ENCODE results near the gene MYO9B. TPM values are rescaled to one million over a fixed set of nuclear protein-coding genes. Genes with fewer than 3 reads are reported as not detected.
"Not testable (repeated sequence)": the region's sequence is repeated elsewhere in the genome, so short reads cannot be mapped to it uniquely, and the experiment has no call there.

Gene MYO9B
- total and polyA plus RNA-seq, 9 donors = 18.0 to 55.5 (median 39.7) TPM

DNA sequence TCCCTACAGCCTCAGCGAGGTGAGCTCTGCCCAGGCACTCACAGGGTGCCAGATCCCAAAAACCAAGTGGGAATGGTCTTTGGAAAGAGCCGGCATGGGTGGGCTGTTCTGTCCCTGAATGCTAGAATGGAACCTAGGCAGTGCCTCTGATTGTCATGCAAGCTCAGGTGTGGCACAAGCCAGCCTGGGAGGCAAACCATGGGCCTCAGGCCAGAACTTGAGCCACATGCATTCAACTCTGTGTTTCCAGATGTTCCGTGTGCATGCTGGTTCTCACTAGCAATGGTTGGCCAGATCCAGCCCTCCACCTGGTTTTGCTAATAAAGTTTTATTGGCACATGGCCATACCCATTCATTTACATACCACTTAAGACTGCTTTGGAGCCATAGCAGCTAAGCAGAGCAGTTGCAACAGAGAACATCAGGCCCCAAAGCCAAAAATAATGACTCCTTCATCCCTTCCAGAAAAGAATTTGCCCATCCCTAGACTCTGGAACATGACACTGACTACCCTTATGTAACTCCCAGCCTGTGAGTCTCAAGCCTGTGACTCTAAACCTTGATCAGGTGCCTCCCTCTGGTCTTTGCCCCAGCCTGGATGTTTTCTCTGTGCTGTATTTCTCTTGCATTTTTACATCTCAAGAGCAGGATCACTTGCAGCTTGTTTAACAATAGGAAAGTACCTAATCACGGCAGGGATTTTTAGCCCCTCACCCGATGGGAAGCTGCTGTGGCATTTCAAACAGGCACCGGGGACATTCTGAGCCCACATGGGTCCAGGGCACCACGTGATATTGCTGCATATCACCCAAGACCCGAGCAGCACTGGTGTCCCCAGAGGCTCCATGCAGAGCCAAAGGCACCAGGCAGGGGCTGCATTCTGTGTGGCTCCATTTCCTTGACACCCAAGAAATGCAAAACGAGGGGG lies 84.2 kb downstream of the MYO9B start:
- no peaks in the 10 kb centered on the region for H3K27me3 ChIP-seq (ENCODE audit: control insufficient read depth, insufficient read depth, low read length)
- no peak overlapping the region for H3K27ac ChIP-seq (ENCODE audit: low read length)
- no peaks in the 10 kb centered on the region for H3K4me1 ChIP-seq (ENCODE audit: control insufficient read depth, insufficient read depth, low read length)
- H3K36me3 ChIP-seq (ENCODE audit: control insufficient read depth, insufficient read depth, low read length) = peaks cover 79% of the 10 kb centered on the region
- H3K4me3 ChIP-seq (ENCODE audit: low read length) = no peak overlapping the region
- no peaks in the 10 kb centered on the region for H3K9me3 ChIP-seq (replicated peaks; ENCODE audit: control insufficient read depth, low read depth, low read length)
- 57% methylated on average over 8 of the region's 9 CpGs for WGBS (ENCODE audit: insufficient coverage)
- no peak for DNase-seq

DNA sequence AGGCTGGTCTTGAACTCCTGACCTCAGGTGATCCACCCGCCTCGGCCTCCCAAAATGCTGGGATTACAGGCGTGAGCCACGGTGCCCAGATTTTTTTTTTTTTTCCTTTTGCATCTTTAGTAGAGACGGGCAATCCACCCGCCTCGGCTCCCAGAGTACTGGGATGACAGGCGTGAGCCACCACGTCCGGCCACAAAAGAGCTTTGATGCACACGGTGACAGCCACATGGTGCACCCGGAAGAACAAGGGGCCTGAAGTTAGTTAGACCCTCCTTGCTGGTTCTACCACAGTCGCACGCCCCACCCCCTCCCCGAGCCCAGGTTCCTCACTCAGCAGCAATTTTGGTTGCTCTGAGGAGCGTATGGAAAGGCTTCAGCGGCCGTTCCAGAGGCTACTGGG lies 85.3 kb downstream of the MYO9B start:
- H3K36me3 ChIP-seq (ENCODE audit: control insufficient read depth, insufficient read depth, low read length) = peaks cover 78% of the 10 kb centered on the region

GRCh38 chr19:17162131-17162530 lies 86.6 kb downstream of the MYO9B start:
- H3K9me3 ChIP-seq (replicated peaks; ENCODE audit: control insufficient read depth, low read depth, low read length); H3K27ac ChIP-seq (ENCODE audit: low read length); H3K4me1 ChIP-seq (ENCODE audit: control insufficient read depth, insufficient read depth, low read length); H3K27me3 ChIP-seq (ENCODE audit: control insufficient read depth, insufficient read depth, low read length); H3K4me3 ChIP-seq (ENCODE audit: low read length); DNase-seq: not testable (repeated sequence)
- H3K36me3 ChIP-seq (ENCODE audit: control insufficient read depth, insufficient read depth, low read length) = peaks cover 69% of the 10 kb centered on the region
- 95% methylated on average over 13 of the region's 14 CpGs for WGBS (ENCODE audit: insufficient coverage)

More for the DNA sequence above, 85.3 kb downstream of the MYO9B start:
- no peaks in the 10 kb centered on the region for H3K27me3 ChIP-seq (ENCODE audit: control insufficient read depth, insufficient read depth, low read length)
- no peak overlapping the region for H3K4me3 ChIP-seq (ENCODE audit: low read length)
- H3K27ac ChIP-seq (ENCODE audit: low read length) = no peak overlapping the region
- no peaks in the 10 kb centered on the region for H3K9me3 ChIP-seq (replicated peaks; ENCODE audit: control insufficient read depth, low read depth, low read length)
- H3K4me1 ChIP-seq (ENCODE audit: control insufficient read depth, insufficient read depth, low read length) = no peaks in the 10 kb centered on the region
- WGBS (ENCODE audit: insufficient coverage) = 93% methylated on average over 14 of the region's 18 CpGs
- DNase-seq = no peak

DNA sequence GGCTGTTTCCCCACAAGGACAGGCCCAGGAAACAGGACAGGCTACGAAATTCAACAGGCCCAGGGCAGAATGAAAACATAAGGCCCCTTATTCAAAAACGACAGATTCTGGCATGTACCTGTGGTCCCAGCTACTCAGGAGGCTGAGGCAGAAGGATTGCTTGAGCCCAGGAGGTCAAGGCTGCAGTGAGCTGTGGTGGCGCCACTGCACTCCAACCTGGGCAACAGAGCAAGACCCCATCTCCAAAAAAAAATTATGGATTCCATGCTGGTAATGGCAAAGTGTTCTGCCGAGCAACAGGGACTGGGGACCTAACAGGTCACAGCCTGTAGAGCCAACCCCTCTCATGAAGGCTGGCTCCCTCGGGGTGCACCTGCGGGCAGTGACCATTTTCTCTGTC lies 87.0 kb downstream of the MYO9B start:
- Histone ChIP-seq H3K27ac (ENCODE audit: low read length) (no peak overlapping the region), H3K4me1 (ENCODE audit: control insufficient read depth, insufficient read depth, low read length) (no peaks in the 10 kb centered on the region), H3K36me3 (ENCODE audit: control insufficient read depth, insufficient read depth, low read length) (peaks cover 66% of the 10 kb centered on the region), H3K27me3 (ENCODE audit: control insufficient read depth, insufficient read depth, low read length) (no peaks in the 10 kb centered on the region), H3K4me3 (ENCODE audit: low read length) (no peak overlapping the region), H3K9me3 (replicated peaks; ENCODE audit: control insufficient read depth, low read depth, low read length) (no peaks in the 10 kb centered on the region)
- DNase-seq = no peak
- 79% methylated on average over 4 of the region's 6 CpGs for WGBS (ENCODE audit: insufficient coverage)

DNA sequence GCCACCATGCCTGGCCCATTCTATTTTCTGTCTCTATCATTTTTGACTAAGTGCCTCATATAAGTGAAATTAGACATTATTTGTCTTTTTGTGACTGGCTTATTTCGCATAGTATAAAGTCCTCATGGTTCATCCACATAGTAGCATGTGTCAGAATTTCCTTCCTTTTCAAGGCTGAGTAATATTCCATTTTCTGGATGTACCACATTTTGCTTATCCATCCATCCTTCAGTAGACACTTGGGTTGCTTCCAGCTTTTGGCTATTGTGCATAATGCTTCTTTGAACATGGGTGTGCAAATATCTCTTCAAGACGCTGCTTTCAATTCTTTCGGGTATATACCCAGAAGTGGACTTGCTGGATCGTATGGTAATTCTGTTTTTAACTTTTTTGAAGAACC lies 88.1 kb downstream of the MYO9B start:
- H3K27ac ChIP-seq (ENCODE audit: low read length) = no peak overlapping the region
- no CpG with 5 or more reads among the region's 4 CpGs for WGBS (ENCODE audit: insufficient coverage)

DNA sequence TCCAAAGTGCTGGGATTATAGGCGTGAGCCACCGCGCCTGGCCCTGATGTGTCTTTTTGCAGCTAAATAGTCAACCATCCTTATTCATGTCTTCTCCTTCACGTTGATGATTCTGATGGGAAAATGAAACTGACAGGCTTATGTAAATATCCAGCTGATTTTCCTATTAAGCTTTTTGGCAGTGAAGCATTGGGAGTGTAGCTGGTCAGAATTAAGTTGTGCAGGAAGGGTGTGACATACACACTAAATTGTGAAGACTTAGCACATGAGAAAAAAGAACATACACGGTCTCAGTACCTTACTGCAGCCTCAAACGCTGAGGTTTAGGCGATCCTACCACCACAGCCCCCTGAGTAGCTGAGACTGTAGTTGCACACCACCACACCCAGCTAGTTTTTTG lies 89.1 kb downstream of the MYO9B start:
- Histone ChIP-seq H3K36me3 (ENCODE audit: control insufficient read depth, insufficient read depth, low read length) (peaks cover 68% of the 10 kb centered on the region), H3K27ac (ENCODE audit: low read length) (no peak overlapping the region), H3K9me3 (replicated peaks; ENCODE audit: control insufficient read depth, low read depth, low read length) (no peaks in the 10 kb centered on the region), H3K4me3 (ENCODE audit: low read length) (no peak overlapping the region), H3K4me1 (ENCODE audit: control insufficient read depth, insufficient read depth, low read length) (no peaks in the 10 kb centered on the region), H3K27me3 (ENCODE audit: control insufficient read depth, insufficient read depth, low read length) (no peaks in the 10 kb centered on the region)
- no peak for DNase-seq
- WGBS (ENCODE audit: insufficient coverage) = no CpG with 5 or more reads among the region's 7 CpGs

More for the DNA sequence above, 88.1 kb downstream of the MYO9B start:
- H3K27me3 ChIP-seq (ENCODE audit: control insufficient read depth, insufficient read depth, low read length) = no peaks in the 10 kb centered on the region
- no peak for DNase-seq
- peaks cover 67% of the 10 kb centered on the region for H3K36me3 ChIP-seq (ENCODE audit: control insufficient read depth, insufficient read depth, low read length)
- H3K4me1 ChIP-seq (ENCODE audit: control insufficient read depth, insufficient read depth, low read length) = no peaks in the 10 kb centered on the region
- no peaks in the 10 kb centered on the region for H3K9me3 ChIP-seq (replicated peaks; ENCODE audit: control insufficient read depth, low read depth, low read length)
- H3K4me3 ChIP-seq (ENCODE audit: low read length) = no peak overlapping the region

DNA sequence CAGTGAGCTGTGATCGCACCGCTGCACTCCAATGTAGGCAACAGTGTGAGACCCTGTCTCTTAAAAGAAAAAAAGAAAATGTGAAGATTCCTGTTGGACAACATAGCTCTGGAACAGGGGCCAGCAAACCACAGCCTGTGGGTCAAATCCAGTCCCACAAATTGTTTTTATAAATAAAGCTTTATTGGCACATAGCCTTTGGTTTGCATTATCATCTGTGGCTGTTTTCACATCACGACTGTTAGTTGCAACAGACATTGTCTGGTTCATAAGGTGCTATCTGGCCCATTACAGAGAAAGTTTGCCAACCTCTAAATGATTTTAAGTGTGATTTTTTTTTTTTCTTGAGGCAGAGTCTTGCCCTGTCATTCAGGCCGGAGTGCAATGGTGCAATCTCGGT lies 90.1 kb downstream of the MYO9B start:
- no peak for DNase-seq
- H3K4me1 ChIP-seq (ENCODE audit: control insufficient read depth, insufficient read depth, low read length) = no peaks in the 10 kb centered on the region
- H3K27me3 ChIP-seq (ENCODE audit: control insufficient read depth, insufficient read depth, low read length) = no peaks in the 10 kb centered on the region
- peaks cover 70% of the 10 kb centered on the region for H3K36me3 ChIP-seq (ENCODE audit: control insufficient read depth, insufficient read depth, low read length)
- no peak overlapping the region for H3K27ac ChIP-seq (ENCODE audit: low read length)
- no CpG with 5 or more reads among the region's 5 CpGs for WGBS (ENCODE audit: insufficient coverage)
- no peaks in the 10 kb centered on the region for H3K9me3 ChIP-seq (replicated peaks; ENCODE audit: control insufficient read depth, low read depth, low read length)
- H3K4me3 ChIP-seq (ENCODE audit: low read length) = no peak overlapping the region

GRCh38 chr19:17170538-17171297 lies 95.1 kb downstream of the MYO9B start:
- WGBS (ENCODE audit: insufficient coverage) = 94% methylated on average over 7 of the region's 13 CpGs
- no peak for DNase-seq
- no peaks in the 10 kb centered on the region for H3K27me3 ChIP-seq (ENCODE audit: control insufficient read depth, insufficient read depth, low read length)
- no peaks in the 10 kb centered on the region for H3K9me3 ChIP-seq (replicated peaks; ENCODE audit: control insufficient read depth, low read depth, low read length)
- H3K4me3 ChIP-seq (ENCODE audit: low read length) = no peak overlapping the region
- H3K27ac ChIP-seq (ENCODE audit: low read length) = no peak overlapping the region
- no peaks in the 10 kb centered on the region for H3K4me1 ChIP-seq (ENCODE audit: control insufficient read depth, insufficient read depth, low read length)
- H3K36me3 ChIP-seq (ENCODE audit: control insufficient read depth, insufficient read depth, low read length) = peaks cover 57% of the 10 kb centered on the region

DNA sequence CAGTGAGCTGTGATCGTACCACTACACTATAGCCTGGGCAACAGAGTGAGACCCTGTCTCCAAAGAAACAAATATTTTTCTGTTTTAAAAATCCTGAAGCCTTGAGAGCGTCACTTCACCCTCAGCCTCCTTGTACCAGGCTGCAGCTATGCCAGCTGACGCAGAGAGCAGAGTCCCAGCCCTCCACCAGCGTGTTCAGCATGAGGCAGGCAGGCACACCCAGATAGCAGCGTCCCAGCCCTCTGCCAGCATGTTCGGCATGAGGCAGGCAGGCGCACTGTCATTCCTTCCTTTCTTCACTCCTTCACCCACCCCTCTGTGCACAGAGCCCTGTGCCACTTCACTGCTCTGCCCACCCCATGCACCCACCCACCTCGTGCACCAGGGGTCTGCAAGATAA lies 96.3 kb downstream of the MYO9B start:
- no peak for DNase-seq
- no peaks in the 10 kb centered on the region for H3K4me1 ChIP-seq (ENCODE audit: control insufficient read depth, insufficient read depth, low read length)
- H3K4me3 ChIP-seq (ENCODE audit: low read length) = no peak overlapping the region
- H3K9me3 ChIP-seq (replicated peaks; ENCODE audit: control insufficient read depth, low read depth, low read length) = no peaks in the 10 kb centered on the region
- WGBS (ENCODE audit: insufficient coverage) = 97% methylated on average over 8 of the region's 8 CpGs
- H3K27ac ChIP-seq (ENCODE audit: low read length) = no peak overlapping the region
- H3K27me3 ChIP-seq (ENCODE audit: control insufficient read depth, insufficient read depth, low read length) = no peaks in the 10 kb centered on the region
- peaks cover 60% of the 10 kb centered on the region for H3K36me3 ChIP-seq (ENCODE audit: control insufficient read depth, insufficient read depth, low read length)

DNA sequence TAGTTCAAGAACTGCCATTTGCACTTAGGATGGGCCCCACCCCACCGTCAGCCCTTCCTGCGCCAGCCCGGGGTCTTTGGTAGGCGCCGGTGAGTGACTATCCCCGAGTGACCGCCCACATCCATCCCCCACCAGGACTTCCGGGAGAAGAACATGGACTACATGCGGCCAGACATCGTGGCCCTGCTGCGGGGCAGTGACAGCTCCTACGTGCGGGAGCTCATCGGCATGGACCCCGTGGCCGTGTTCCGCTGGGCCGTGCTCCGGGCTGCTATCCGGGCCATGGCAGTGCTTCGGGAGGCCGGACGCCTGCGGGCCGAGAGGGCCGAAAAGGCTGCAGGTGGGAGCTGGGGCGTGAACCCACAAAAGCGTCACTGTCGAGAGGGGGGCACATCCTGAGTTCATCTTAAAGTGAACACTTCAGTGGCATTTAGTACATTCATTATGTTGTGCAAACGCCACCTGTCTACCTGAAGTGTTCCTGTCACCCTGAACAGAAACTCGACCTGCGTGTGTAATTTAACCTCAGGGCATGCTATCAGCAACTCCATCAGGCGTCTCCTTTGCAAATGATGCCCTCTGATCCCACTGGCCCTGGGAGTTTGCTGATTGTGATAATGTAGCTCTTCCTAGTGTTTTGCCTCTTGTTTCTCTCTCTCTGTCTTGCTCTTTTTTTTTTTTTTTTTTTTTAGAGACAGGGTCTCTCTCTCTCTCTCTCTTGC lies 97.2 kb downstream of the MYO9B start:
- WGBS (ENCODE audit: insufficient coverage) = 91% methylated on average over 32 of the region's 33 CpGs
- H3K36me3 ChIP-seq (ENCODE audit: control insufficient read depth, insufficient read depth, low read length) = peaks cover 60% of the 10 kb centered on the region
- H3K27me3 ChIP-seq (ENCODE audit: control insufficient read depth, insufficient read depth, low read length) = no peaks in the 10 kb centered on the region
- H3K27ac ChIP-seq (ENCODE audit: low read length) = no peak overlapping the region
- no peak for DNase-seq
- H3K9me3 ChIP-seq (replicated peaks; ENCODE audit: control insufficient read depth, low read depth, low read length) = no peaks in the 10 kb centered on the region
- H3K4me3 ChIP-seq (ENCODE audit: low read length) = no peak overlapping the region
- H3K4me1 ChIP-seq (ENCODE audit: control insufficient read depth, insufficient read depth, low read length) = no peaks in the 10 kb centered on the region

Measured in muscle of leg (tissue), 11 donors.